Activated CD4-positive, alpha-beta T cell treated with anti-CD3 and anti-CD28 coated beads, Interleukin-2, amount 50 U/mL, for 16 hours (primary cell): Measurements from ENCODE around the gene RBM26.

Source experiments
- DNase-seq: peaks from one replicate; pipeline ENCODE4 v3.0.0-alpha.2; 2020

Gene RBM26

DNA sequence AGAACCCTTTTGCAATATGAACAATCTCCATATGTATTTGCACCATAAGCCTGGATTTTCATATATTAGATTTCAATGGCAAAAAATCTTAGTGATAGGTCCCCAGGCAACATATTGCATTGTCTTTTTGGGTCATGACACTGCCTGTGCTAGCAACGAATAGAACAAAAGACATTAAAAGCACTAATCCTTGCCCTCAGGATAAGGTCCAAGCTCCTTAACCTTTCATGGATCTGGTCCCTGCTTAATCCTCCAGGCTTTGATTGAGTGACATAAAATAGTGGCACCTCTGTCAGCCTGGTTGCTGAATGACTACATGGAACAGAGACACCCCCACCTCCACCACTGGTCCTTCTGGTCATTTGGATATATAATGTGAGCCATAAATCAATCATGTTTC lies 134.4 kb downstream of the RBM26 start:
- no peak for DNase-seq

DNA sequence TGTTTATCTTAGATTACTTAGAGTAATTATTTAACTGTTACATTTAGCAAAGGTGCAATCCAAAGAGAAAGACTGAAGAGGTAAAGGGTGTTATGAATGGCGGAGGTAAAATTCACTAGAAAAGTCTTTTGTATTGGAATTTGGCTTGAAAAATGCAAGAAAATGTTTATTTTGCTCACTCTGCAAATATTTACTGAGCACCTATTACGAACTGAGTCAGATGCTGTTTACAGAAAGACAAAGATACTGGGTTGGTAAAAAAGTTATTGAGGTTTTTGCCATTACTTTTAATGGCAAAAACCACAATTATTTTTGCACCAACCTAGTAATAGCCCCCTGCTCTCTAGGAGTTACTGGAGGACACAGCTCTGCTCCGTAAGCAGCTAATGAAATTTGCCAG lies 135.2 kb downstream of the RBM26 start:
- DNase-seq = no peak
